Measurements from ENCODE around the gene BCL2L11.

The BCL2L11 gene

DNA sequence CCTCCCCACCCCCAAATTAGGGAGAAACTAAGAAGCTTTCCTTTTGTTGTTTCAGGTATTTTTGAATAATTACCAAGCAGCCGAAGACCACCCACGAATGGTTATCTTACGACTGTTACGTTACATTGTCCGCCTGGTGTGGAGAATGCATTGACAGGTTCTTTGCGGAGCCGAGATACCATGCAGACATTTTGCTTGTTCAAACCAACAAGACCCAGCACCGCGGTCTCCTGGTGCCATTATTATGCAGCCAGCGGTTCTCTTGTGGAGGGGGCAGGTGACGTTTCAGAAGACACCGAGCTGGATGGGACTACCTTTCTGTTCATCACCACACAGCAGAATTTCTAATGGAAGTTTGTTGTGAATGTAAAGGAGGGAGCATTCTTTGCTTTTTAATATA, 43.4 kb downstream of the BCL2L11 start:
- TF ChIP-seq, protein P1, sequence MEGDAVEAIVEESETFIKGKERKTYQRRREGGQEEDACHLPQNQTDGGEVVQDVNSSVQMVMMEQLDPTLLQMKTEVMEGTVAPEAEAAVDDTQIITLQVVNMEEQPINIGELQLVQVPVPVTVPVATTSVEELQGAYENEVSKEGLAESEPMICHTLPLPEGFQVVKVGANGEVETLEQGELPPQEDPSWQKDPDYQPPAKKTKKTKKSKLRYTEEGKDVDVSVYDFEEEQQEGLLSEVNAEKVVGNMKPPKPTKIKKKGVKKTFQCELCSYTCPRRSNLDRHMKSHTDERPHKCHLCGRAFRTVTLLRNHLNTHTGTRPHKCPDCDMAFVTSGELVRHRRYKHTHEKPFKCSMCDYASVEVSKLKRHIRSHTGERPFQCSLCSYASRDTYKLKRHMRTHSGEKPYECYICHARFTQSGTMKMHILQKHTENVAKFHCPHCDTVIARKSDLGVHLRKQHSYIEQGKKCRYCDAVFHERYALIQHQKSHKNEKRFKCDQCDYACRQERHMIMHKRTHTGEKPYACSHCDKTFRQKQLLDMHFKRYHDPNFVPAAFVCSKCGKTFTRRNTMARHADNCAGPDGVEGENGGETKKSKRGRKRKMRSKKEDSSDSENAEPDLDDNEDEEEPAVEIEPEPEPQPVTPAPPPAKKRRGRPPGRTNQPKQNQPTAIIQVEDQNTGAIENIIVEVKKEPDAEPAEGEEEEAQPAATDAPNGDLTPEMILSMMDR (IDR thresholded peaks at IDR 0.05; ENCODE audit: extremely low read depth, missing control alignments) = no peak
- DNase-seq (ENCODE audit: low spot score) = no peak

DNA sequence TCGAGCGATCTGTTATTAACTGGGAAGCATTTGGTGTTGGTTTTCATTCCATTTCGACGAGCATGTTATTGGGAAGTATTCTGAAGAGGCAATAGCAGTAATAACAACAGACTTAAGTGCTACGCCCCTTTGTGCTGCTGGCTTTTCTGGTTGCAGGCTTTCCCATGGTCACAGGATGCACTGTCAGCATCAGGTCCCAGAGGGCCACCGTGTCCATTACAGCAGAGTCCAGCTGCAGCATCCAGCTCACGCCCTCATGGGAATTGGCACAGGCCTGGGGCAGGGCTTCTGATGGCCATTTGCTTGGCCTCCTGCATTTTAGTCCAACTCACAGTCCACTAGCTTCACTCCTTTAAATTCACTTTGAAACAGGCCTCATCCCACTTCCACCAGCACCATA, 44.4 kb downstream of the BCL2L11 start:
- TF ChIP-seq, protein P1 (IDR thresholded peaks at IDR 0.05; ENCODE audit: extremely low read depth, missing control alignments) = no peak

DNA sequence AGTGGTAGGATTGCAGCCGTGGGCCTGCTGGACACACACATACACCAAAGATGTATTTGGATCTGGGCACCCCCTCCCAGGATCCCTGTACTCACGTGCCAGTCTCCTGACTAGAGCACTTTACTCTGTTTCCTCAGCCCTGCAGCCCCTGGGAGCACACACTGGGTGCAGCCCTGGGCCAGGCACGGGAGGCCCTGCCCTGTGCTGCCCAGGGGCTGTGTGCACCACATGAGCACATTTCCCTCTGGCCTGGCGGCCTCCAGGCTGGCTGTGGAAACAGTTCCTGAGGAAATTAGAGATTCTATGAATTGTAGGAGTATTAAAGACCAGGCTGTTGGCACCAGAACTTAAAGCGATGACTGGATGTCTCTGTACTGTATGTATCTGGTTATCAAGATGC, 45.4 kb downstream of the BCL2L11 start:
- TF ChIP-seq, protein P1 (IDR thresholded peaks at IDR 0.05; ENCODE audit: extremely low read depth, missing control alignments) = no peak
- no peak for DNase-seq (ENCODE audit: low spot score)

More for the DNA sequence above, 44.4 kb downstream of the BCL2L11 start:
- no peak for DNase-seq (ENCODE audit: low spot score)

DNA sequence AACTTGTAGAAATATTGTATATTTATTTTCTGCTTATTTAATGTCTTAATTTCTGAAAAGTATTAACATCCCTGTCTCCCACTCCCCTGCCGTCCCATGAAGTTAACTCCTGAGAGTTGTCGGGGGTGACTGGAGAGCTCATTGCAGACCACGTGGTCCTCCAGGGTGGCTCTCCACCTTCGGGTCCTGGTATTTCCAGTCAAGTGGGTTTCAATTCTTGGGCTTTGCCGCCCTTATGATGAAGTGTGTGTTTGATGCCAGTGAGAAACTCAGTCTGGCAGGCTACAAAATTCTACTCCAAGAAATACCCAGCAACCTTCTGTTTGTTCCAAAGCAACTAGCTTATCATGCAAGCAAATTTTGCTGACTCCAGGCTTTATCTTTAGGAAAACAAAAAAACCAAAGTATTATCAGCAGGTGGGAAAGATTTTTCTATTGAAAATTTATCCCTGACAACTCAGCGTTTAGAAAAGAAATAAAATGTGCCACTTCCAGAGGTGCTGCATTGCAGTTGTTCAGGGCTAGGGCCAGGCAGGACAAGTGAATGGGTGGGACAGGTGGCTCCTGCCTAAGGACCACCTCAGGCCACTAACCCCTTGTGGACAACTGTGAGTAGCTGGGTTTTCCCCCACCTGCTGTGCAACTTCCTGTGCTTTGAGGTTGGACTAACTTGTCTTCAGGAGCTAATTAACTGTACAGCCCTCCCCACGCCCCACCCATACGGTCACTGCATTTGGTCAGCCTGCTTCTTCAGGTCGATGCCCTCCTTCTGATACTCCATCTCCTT, 46.6 kb downstream of the BCL2L11 start:
- TF ChIP-seq, protein P1 (IDR thresholded peaks at IDR 0.05; ENCODE audit: extremely low read depth, missing control alignments) = no peak
- DNase-seq (ENCODE audit: low spot score) = peak; percentile 34

DNA sequence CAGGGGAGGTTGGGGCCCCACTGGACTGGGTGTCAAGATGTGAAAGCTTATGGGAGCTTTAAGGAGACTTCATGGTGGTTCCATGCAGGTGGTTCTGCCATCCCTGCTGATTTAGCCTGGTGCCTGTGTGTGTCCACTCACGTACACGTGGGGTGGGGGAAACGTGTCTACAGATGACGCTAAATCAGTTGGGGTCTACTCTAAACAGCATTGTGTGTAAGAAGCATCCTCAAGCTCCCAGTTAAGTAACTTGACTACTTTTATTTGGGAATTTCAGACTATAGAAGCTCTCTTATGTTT, 47.1 kb downstream of the BCL2L11 start:
- TF ChIP-seq, protein P1 (IDR thresholded peaks at IDR 0.05; ENCODE audit: extremely low read depth, missing control alignments) = no peak
- no peak for DNase-seq (ENCODE audit: low spot score)

DNA sequence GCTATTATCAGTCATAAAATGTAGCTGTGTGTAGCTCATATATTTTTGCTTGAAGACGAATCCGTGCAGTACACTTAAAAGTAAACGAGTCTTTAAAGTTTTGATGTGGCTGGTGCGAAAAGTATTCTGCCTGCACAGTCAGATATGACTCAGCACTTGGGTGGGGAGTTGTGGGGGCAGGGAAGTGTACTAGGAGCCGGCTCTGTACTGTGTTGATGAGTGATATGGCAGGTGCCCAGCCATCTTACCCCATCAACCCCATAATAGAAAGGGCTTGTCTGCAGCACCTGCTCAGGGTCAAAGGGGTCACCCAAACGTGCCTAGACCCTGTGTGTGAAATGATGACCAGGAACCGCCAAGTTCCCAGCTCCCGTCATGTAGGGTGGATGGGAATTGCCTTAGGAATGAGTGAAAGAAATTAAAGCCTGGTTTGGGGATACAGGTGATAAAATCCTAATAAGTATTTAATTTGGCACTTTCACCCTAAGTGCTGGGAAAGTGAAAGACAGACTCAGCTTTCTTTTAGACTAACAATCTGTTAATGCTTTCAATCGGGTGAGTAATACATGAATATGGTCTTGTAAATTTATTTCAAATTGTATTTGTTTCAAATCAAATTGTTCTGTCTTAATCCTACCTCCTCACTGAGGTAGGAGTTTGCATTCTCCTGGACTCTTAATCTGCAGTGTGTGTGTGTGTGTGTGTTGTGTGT, 48.0 kb downstream of the BCL2L11 start:
- TF ChIP-seq, protein P1 (IDR thresholded peaks at IDR 0.05; ENCODE audit: extremely low read depth, missing control alignments) = no peak
- peak; percentile 48 for DNase-seq (ENCODE audit: low spot score)

DNA sequence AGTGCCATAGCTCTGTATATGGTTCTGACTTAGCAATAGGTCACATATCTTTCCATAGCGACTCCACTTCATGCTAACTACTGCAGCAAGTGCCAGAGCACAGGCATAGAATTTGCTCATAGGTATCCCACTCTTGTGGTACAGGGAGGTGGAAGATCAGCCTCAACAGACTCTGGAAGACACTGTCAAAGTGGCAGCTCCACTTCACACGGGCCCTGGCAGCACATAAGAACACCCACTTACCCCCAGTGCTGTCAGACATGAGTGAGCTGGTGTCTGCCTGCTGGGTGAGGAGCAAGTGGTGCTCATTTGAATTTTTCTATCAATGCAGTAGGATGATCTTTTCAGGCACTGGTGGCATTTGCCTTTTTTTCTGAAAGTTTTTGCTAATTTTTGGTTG, 48.6 kb downstream of the BCL2L11 start:
- no peak for DNase-seq (ENCODE audit: low spot score)
- TF ChIP-seq, protein P1 (IDR thresholded peaks at IDR 0.05; ENCODE audit: extremely low read depth, missing control alignments) = no peak
